Kidney epithelial cell (primary cell): ENCODE measurements around the gene EMILIN2. TPM values are rescaled to one million over a fixed set of nuclear protein-coding genes. Genes with fewer than 3 reads are reported as not detected.
"Not testable (repeated sequence)": the region's sequence is repeated elsewhere in the genome, so short reads cannot be mapped to it uniquely, and the experiment has no call there.

ENCODE experiments used
- DNase-seq: peaks from one replicate; pipeline ENCODE4 v3.0.0-alpha.2; 2010; ENCODE audit warnings: low read depth
- H3K27me3 ChIP-seq: 2 replicates; pipeline ENCODE4 v1.6.0; 2011; ENCODE audit warnings: low read length; ENCODE audit not compliant: control insufficient read depth, insufficient read depth
- H3K36me3 ChIP-seq: 2 replicates; pipeline ENCODE4 v1.5.1; 2011; ENCODE audit warnings: low read length; ENCODE audit not compliant: control insufficient read depth, insufficient read depth
- H3K4me3 ChIP-seq: 2 replicates; pipeline ENCODE4 v1.5.1; 2011; ENCODE audit warnings: low read depth, mild to moderate bottlenecking, control low read depth, low read length
- CTCF ChIP-seq: IDR thresholded peaks from 2 replicates; pipeline ENCODE4 v1.5.1; 2011; ENCODE audit warnings: mild to moderate bottlenecking, moderate library complexity, low read length, control low read depth, inconsistent platforms; ENCODE audit not compliant: insufficient read depth, poor library complexity, severe bottlenecking
- total RNA-seq: library from RNA; depleted of rRNA; stranded (reverse); fragments of >200 nt; gene quantifications from 2 replicates; pipeline ENCODE4 v1.2.3, GENCODE V29; 2015

Gene EMILIN2
- total RNA-seq, 1 donor from 2014 or later = 27.0 TPM

- Histone ChIP-seq H3K36me3 (no peaks in the 10 kb centered on the region), H3K27me3 (no peaks in the 10 kb centered on the region), H3K4me3 (no peak overlapping the region)
- DNase-seq = no peak
- TF ChIP-seq CTCF = no peak
Measured at GRCh38 chr18:2823966-2824365, 22.8 kb upstream of the EMILIN2 start.

GRCh38 chr18:2824865-2825264, 21.9 kb upstream of the EMILIN2 start:
- no peak for TF ChIP-seq CTCF
- no peak for DNase-seq
- Histone ChIP-seq H3K27me3 (no peaks in the 10 kb centered on the region), H3K4me3 (no peak overlapping the region), H3K36me3 (no peaks in the 10 kb centered on the region)

GRCh38 chr18:2825613-2826175, 21.1 kb upstream of the EMILIN2 start:
- TF ChIP-seq CTCF = no peak
- no peaks in the 10 kb centered on the region for H3K36me3 ChIP-seq
- DNase-seq = no peak
- H3K27me3 ChIP-seq = no peaks in the 10 kb centered on the region
- no peak overlapping the region for H3K4me3 ChIP-seq

GRCh38 chr18:2826581-2826980, 20.2 kb upstream of the EMILIN2 start:
- no peak for DNase-seq
- Histone ChIP-seq H3K27me3 (no peaks in the 10 kb centered on the region), H3K36me3 (no peaks in the 10 kb centered on the region), H3K4me3 (no peak overlapping the region)
- no peak for TF ChIP-seq CTCF

- Histone ChIP-seq H3K36me3 (no peaks in the 10 kb centered on the region), H3K27me3 (no peaks in the 10 kb centered on the region), H3K4me3 (no peak overlapping the region)
- DNase-seq = no peak
- no peak for TF ChIP-seq CTCF
Measured at GRCh38 chr18:2827061-2827460, 19.7 kb upstream of the EMILIN2 start.

- H3K4me3 ChIP-seq, H3K36me3 ChIP-seq, H3K27me3 ChIP-seq, DNase-seq: not testable (repeated sequence)
Measured at GRCh38 chr18:2836118-2836517, 10.7 kb upstream of the EMILIN2 start.

GRCh38 chr18:2837290-2837689, 9.5 kb upstream of the EMILIN2 start:
- H3K36me3 ChIP-seq, H3K4me3 ChIP-seq, H3K27me3 ChIP-seq, DNase-seq: not testable (repeated sequence)
